Mesothelial cell of epicardium (in vitro differentiated cells): ENCODE data around the gene CHMP4A. TPM values are rescaled to one million over a fixed set of nuclear protein-coding genes. Genes with fewer than 3 reads are reported as not detected.
A peak's percentile ranks its signal among the peaks of the same experiment; 100 is the strongest.

Source experiments
- DNase-seq, 2 experiments: peaks; one replicate each; pipeline ENCODE4 v3.0.0; 2021; ENCODE audit warnings: low spot score in 2 of 2; ENCODE audit not compliant: unreplicated experiment in 2 of 2
- H3K27ac Mint-ChIP-seq: 2 replicates; pipeline ENCODE4 v1.8.0; 2021; ENCODE audit warnings: mixed read lengths
- H3K27me3 Mint-ChIP-seq: 2 replicates; pipeline ENCODE4 v1.8.0; 2021; ENCODE audit warnings: low read depth, mixed read lengths
- H3K36me3 Mint-ChIP-seq: 2 replicates; pipeline ENCODE4 v1.8.0; 2021; ENCODE audit warnings: mixed read lengths
- H3K4me1 Mint-ChIP-seq: 2 replicates; pipeline ENCODE4 v1.8.0; 2021; ENCODE audit warnings: mixed read lengths
- H3K4me3 Mint-ChIP-seq: 2 replicates; pipeline ENCODE4 v1.8.0; 2021; ENCODE audit warnings: mild to moderate bottlenecking, moderate library complexity, mixed read lengths
- H3K9me3 Mint-ChIP-seq: 2 replicates; pipeline ENCODE4 v1.8.0; 2021; ENCODE audit warnings: mixed read lengths
- total RNA-seq: library from RNA; stranded (reverse); gene quantifications from 3 replicates; pipeline ENCODE4 v1.2.1, GENCODE V29; 2021
- TF ChIP-seq, protein P1 (sequence below): fragments of 200-600 bp; sonication (generic); IDR thresholded peaks from one replicate; pipeline ENCODE4 v1.5.0; 2021; ENCODE audit warnings: antibody characterized with exemption; ENCODE audit not compliant: unreplicated experiment

Gene CHMP4A
- total RNA-seq, 1 donor from 2014 or later = 48.0 TPM

GRCh38 chr14:24236689-24237462 lies 23.6 kb upstream of the CHMP4A start:
- peaks cover 29% of the 10 kb centered on the region for H3K36me3 Mint-ChIP-seq
- H3K4me1 Mint-ChIP-seq = peaks cover 42% of the 10 kb centered on the region
- H3K27ac Mint-ChIP-seq = no peak overlapping the region
- no peaks in the 10 kb centered on the region for H3K27me3 Mint-ChIP-seq
- TF ChIP-seq, protein P1, sequence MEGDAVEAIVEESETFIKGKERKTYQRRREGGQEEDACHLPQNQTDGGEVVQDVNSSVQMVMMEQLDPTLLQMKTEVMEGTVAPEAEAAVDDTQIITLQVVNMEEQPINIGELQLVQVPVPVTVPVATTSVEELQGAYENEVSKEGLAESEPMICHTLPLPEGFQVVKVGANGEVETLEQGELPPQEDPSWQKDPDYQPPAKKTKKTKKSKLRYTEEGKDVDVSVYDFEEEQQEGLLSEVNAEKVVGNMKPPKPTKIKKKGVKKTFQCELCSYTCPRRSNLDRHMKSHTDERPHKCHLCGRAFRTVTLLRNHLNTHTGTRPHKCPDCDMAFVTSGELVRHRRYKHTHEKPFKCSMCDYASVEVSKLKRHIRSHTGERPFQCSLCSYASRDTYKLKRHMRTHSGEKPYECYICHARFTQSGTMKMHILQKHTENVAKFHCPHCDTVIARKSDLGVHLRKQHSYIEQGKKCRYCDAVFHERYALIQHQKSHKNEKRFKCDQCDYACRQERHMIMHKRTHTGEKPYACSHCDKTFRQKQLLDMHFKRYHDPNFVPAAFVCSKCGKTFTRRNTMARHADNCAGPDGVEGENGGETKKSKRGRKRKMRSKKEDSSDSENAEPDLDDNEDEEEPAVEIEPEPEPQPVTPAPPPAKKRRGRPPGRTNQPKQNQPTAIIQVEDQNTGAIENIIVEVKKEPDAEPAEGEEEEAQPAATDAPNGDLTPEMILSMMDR = no peak
- no peak overlapping the region for H3K4me3 Mint-ChIP-seq
- no peaks in the 10 kb centered on the region for H3K9me3 Mint-ChIP-seq
- DNase-seq = no peak

DNA sequence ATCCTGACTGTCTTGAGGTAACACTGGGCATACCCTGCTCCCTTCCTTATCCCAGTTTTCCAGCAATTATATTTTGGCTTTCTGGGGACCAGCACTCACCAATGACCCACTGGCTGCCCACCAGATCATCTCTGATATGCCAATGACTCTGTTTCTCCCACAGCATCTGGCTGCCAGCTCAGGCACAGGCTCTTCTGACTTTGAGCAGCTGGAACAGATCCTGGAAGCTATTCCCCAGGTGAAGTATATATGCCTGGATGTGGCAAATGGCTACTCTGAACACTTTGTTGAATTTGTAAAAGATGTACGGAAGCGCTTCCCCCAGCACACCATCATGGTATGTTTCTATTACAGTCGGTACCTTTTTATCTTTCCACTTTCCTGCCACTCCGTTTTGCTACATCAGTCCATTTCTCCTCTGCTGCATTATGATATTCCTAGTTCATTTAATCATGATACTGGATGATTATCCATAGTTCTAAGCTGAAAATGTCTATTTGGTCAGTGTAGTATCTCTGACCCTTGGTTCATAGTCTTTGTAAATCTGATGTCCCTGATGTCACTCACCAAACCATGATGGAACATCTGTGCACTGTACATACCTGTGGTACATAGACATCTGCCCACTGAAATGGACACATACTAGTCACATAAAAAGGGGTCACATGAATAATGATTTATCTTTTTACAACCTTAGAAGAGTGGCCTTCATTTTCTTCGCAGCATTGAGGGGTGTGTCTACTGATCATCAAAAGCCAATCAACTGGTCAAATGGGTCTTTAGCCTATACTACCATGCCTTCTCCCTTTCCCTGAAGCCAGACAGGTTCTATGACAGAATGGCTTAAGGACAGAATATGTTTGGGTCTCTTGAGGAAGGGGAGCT lies 22.8 kb upstream of the CHMP4A start:
- Mint-ChIP-seq H3K9me3 (no peaks in the 10 kb centered on the region), H3K4me3 (no peak overlapping the region), H3K4me1 (peaks cover 46% of the 10 kb centered on the region), H3K36me3 (peaks cover 29% of the 10 kb centered on the region), H3K27me3 (no peaks in the 10 kb centered on the region), H3K27ac (no peak overlapping the region)
- DNase-seq = no peak
- TF ChIP-seq, protein P1 = no peak

GRCh38 chr14:24234095-24235005 lies 21.1 kb upstream of the CHMP4A start:
- Mint-ChIP-seq H3K36me3 (peaks cover 22% of the 10 kb centered on the region), H3K9me3 (no peaks in the 10 kb centered on the region), H3K27ac (peak overlapping the region; percentile 10), H3K4me1 (peaks cover 36% of the 10 kb centered on the region), H3K27me3 (no peaks in the 10 kb centered on the region), H3K4me3 (peak overlapping the region; percentile 95)
- DNase-seq = no peak
- TF ChIP-seq, protein P1 = no peak

DNA sequence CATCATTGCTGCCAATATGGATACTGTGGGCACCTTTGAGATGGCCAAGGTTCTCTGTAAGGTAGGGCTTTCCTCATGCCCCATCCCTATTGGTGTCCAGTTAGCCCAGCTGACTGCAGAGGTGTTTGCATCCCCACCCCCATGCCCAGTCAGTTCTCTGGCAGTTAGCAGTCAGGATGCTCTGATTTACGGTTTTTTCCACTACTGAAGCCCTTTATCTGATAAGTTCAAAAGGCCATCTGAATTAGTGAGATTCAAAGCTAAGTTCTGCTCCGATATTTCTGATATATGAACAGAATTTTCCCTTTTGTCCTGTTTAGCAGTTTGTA lies 20.2 kb upstream of the CHMP4A start:
- peaks cover 36% of the 10 kb centered on the region for H3K4me1 Mint-ChIP-seq
- H3K27me3 Mint-ChIP-seq = no peaks in the 10 kb centered on the region
- DNase-seq = no peak
- TF ChIP-seq, protein P1 = no peak
- H3K27ac Mint-ChIP-seq = peak overlapping the region; percentile 98
- H3K36me3 Mint-ChIP-seq = peaks cover 22% of the 10 kb centered on the region
- H3K4me3 Mint-ChIP-seq = peak overlapping the region; percentile 95
- no peaks in the 10 kb centered on the region for H3K9me3 Mint-ChIP-seq
